OCI-LY1 (cell line): ENCODE measurements around the gene FBRS.
"Not testable (repeated sequence)": the region's sequence is repeated elsewhere in the genome, so short reads cannot be mapped to it uniquely, and the experiment has no call there.

Source experiments
- H2AFZ ChIP-seq: fragments of 200-600 bp; sonication (generic), shearing (Covaris generic); 2 replicates; pipeline ENCODE4 v1.6.0; 2014; ENCODE audit warnings: antibody characterized with exemption, mild to moderate bottlenecking, low read length
- H3F3A ChIP-seq: fragments of 200-600 bp; sonication (generic), shearing (Covaris generic); 2 replicates; pipeline ENCODE4 v1.6.0; 2014; ENCODE audit warnings: mild to moderate bottlenecking, antibody characterized with exemption, low read length, moderate library complexity; ENCODE audit not compliant: insufficient read depth
- H3K27ac ChIP-seq: fragments of 200-600 bp; sonication (generic); 2 replicates; pipeline ENCODE4 v1.5.1; 2014; ENCODE audit warnings: low read length, mixed run types, mild to moderate bottlenecking, low read depth; ENCODE audit not compliant: poor library complexity, severe bottlenecking
- H3K27me3 ChIP-seq: fragments of 200-600 bp; sonication (generic); 2 replicates; pipeline ENCODE4 v1.6.0; 2014; ENCODE audit warnings: antibody characterized with exemption, mild to moderate bottlenecking, low read length, moderate library complexity; ENCODE audit not compliant: insufficient read depth
- H3K36me3 ChIP-seq: fragments of 200-600 bp; sonication (generic); 2 replicates; pipeline ENCODE4 v1.6.1; 2014; ENCODE audit warnings: mild to moderate bottlenecking, antibody characterized with exemption, low read length, moderate library complexity, mixed read lengths; ENCODE audit not compliant: insufficient read depth
- H3K4me1 ChIP-seq: fragments of 200-600 bp; sonication (generic); 2 replicates; pipeline ENCODE4 v1.5.1; 2014; ENCODE audit warnings: mild to moderate bottlenecking, low read length, moderate library complexity; ENCODE audit not compliant: insufficient read depth, severe bottlenecking
- H3K4me2 ChIP-seq: fragments of 200-600 bp; sonication (generic), shearing (Covaris generic); 2 replicates; pipeline ENCODE4 v1.6.1; 2014; ENCODE audit warnings: low read length
- H3K4me3 ChIP-seq: fragments of 200-600 bp; sonication (generic); 2 replicates; pipeline ENCODE4 v1.5.1; 2014; ENCODE audit warnings: low read length, low read depth, mild to moderate bottlenecking, mixed read lengths; ENCODE audit not compliant: poor library complexity, severe bottlenecking
- H3K79me2 ChIP-seq: fragments of 200-600 bp; shearing (Covaris generic); 2 replicates; pipeline ENCODE4 v1.6.1; 2016; ENCODE audit warnings: mixed run types, low read length, mixed read lengths; ENCODE audit not compliant: insufficient read depth
- H3K9ac ChIP-seq: fragments of 200-600 bp; sonication (generic), shearing (Covaris generic); 2 replicates; pipeline ENCODE4 v1.6.1; 2014; ENCODE audit warnings: mild to moderate bottlenecking, low read length, mixed read lengths
- H3K9me2 ChIP-seq: fragments of 200-600 bp; sonication (generic), shearing (Covaris generic); 2 replicates; pipeline ENCODE4 v1.6.1; 2014; ENCODE audit warnings: low read depth, mild to moderate bottlenecking, low read length, mixed read lengths
- H3K9me3 ChIP-seq: fragments of 200-600 bp; shearing (Covaris generic); 2 replicates; pipeline ENCODE4 v1.6.1; 2014; ENCODE audit warnings: low read length, mixed read lengths
- H4K20me1 ChIP-seq: fragments of 200-600 bp; sonication (generic), shearing (Covaris generic); 2 replicates; pipeline ENCODE4 v1.6.0; 2016; ENCODE audit warnings: mild to moderate bottlenecking, low read length; ENCODE audit not compliant: insufficient read depth
- CTCF ChIP-seq: fragments of 200-600 bp; sonication (generic), shearing (Covaris generic); IDR thresholded peaks from 2 replicates; pipeline ENCODE4 v1.5.1; 2017; ENCODE audit warnings: mild to moderate bottlenecking, antibody characterized with exemption, low read length, moderate library complexity, mixed read lengths
- EZH2 ChIP-seq: fragments of 200-600 bp; sonication (generic), shearing (Covaris generic); IDR thresholded peaks from 2 replicates; pipeline ENCODE4 v1.8.0; 2017; ENCODE audit warnings: borderline replicate concordance, mixed run types, mild to moderate bottlenecking, antibody characterized with exemption, low read length, moderate library complexity, mixed read lengths

The FBRS gene

GRCh38 chr16:30628628-30629540, 29.3 kb upstream of the FBRS start:
- TF ChIP-seq CTCF (peak; percentile 97), EZH2 (no peak)
- no peak overlapping the region for H3K27ac ChIP-seq
- no peaks in the 10 kb centered on the region; the same call in 1 of the 2 replicates for H3K36me3 ChIP-seq
- H3K4me3 ChIP-seq: peak overlapping the region; percentile 50
- H3K4me1 ChIP-seq: peaks cover 10% of the 10 kb centered on the region
- H3K4me2 ChIP-seq: peak overlapping the region; percentile 58
- no peaks in the 10 kb centered on the region for H3K9me3 ChIP-seq
- peak overlapping the region; percentile 11; the same call in 1 of the 2 replicates for H3K9ac ChIP-seq
- H4K20me1 ChIP-seq: no peaks in the 10 kb centered on the region
- H3K79me2 ChIP-seq: no peaks in the 10 kb centered on the region
- H2AFZ ChIP-seq: peak overlapping the region; percentile 22
- no peaks in the 10 kb centered on the region for H3K9me2 ChIP-seq
- no peaks in the 10 kb centered on the region for H3F3A ChIP-seq
- peaks cover 4% of the 10 kb centered on the region; the same call in 1 of the 2 replicates for H3K27me3 ChIP-seq

- not testable (repeated sequence) for H2AFZ ChIP-seq, H3K9me3 ChIP-seq, H3K27me3 ChIP-seq, H4K20me1 ChIP-seq, H3K9ac ChIP-seq, H3K79me2 ChIP-seq, H3K27ac ChIP-seq, H3K4me3 ChIP-seq, H3K4me2 ChIP-seq, H3K36me3 ChIP-seq, H3K9me2 ChIP-seq, H3F3A ChIP-seq
- peaks cover 23% of the 10 kb centered on the region for H3K4me1 ChIP-seq
These were observed 25.8 kb upstream of the FBRS start for GRCh38 chr16:30632454-30632853.

GRCh38 chr16:30633526-30633925, 24.7 kb upstream of the FBRS start:
- TF ChIP-seq EZH2 (no peak), CTCF (no peak)
- Histone ChIP-seq H2AFZ (no peak overlapping the region), H3K4me3 (peak overlapping the region; percentile 90), H3K9me2 (no peaks in the 10 kb centered on the region), H3K27me3 (no peaks in the 10 kb centered on the region), H3K9me3 (no peaks in the 10 kb centered on the region), H4K20me1 (no peaks in the 10 kb centered on the region), H3K79me2 (no peaks in the 10 kb centered on the region), H3K27ac (peak overlapping the region; percentile 59), H3K36me3 (no peaks in the 10 kb centered on the region), H3K4me1 (peaks cover 22% of the 10 kb centered on the region), H3K4me2 (peak overlapping the region; percentile 85), H3F3A (no peaks in the 10 kb centered on the region), H3K9ac (peak overlapping the region; percentile 84)

GRCh38 chr16:30636599-30636998, 21.6 kb upstream of the FBRS start:
- no peak for TF ChIP-seq CTCF
- no peak for TF ChIP-seq EZH2
- no peaks in the 10 kb centered on the region for H3K9me3 ChIP-seq
- no peak overlapping the region for H2AFZ ChIP-seq
- H3K79me2 ChIP-seq: no peaks in the 10 kb centered on the region
- H3F3A ChIP-seq: no peaks in the 10 kb centered on the region
- H3K4me3 ChIP-seq: no peak overlapping the region
- no peaks in the 10 kb centered on the region for H4K20me1 ChIP-seq
- no peak overlapping the region for H3K27ac ChIP-seq
- peaks cover 20% of the 10 kb centered on the region for H3K4me1 ChIP-seq
- no peaks in the 10 kb centered on the region for H3K27me3 ChIP-seq
- no peaks in the 10 kb centered on the region for H3K9me2 ChIP-seq
- H3K36me3 ChIP-seq: no peaks in the 10 kb centered on the region
- H3K9ac ChIP-seq: no peak overlapping the region
- no peak overlapping the region for H3K4me2 ChIP-seq

- not testable (repeated sequence) for H3K4me2 ChIP-seq, H3K9ac ChIP-seq, H3K9me3 ChIP-seq, H3K27me3 ChIP-seq, H3K4me3 ChIP-seq, H3K36me3 ChIP-seq, H3K27ac ChIP-seq, H4K20me1 ChIP-seq, H3K9me2 ChIP-seq, H3F3A ChIP-seq, H2AFZ ChIP-seq, H3K79me2 ChIP-seq
- H3K4me1 ChIP-seq: peaks cover 20% of the 10 kb centered on the region
These were observed 21.1 kb upstream of the FBRS start for GRCh38 chr16:30637139-30637538.
